WTC11 (cell line): Measurements from ENCODE around the gene RAPGEF5. TPM values are rescaled to one million over a fixed set of nuclear protein-coding genes. Genes with fewer than 3 reads are reported as not detected.

Experiments used
- ATAC-seq: fragments of 200-7000 bp; cut with Tn5 transposase; 2 replicates; pipeline ENCODE4 v1.10.0; 2021; ENCODE audit warnings: mild to moderate bottlenecking, moderate library complexity
- CTCF ChIA-PET: fragments of 300-600 bp; sonication (Branson Sonifier 250); formaldehyde crosslinking; loops from one replicate; lab custom pipeline; 2021; ENCODE audit warnings: antibody characterized with exemption; lab: Charles Lee
- POLR2A ChIA-PET: fragments of 350-600 bp; sonication (Branson Sonifier 250); formaldehyde crosslinking; loops from one replicate; lab custom pipeline; 2021; ENCODE audit warnings: antibody characterized with exemption; lab: Charles Lee
- DNase-seq: peaks from one replicate; pipeline ENCODE4 v3.0.0; 2021; ENCODE audit warnings: low spot score
- H3K27ac Mint-ChIP-seq: 2 replicates; pipeline ENCODE4 v1.8.0; 2021; ENCODE audit warnings: mixed read lengths
- H3K27me3 Mint-ChIP-seq: 2 replicates; pipeline ENCODE4 v1.8.0; 2021; ENCODE audit warnings: low read depth, mild to moderate bottlenecking, moderate library complexity, mixed read lengths
- H3K36me3 Mint-ChIP-seq: 2 replicates; pipeline ENCODE4 v1.8.0; 2021; ENCODE audit warnings: mixed read lengths
- H3K4me1 Mint-ChIP-seq: 2 replicates; pipeline ENCODE4 v1.8.0; 2022; ENCODE audit warnings: mixed read lengths
- H3K4me3 Mint-ChIP-seq: 2 replicates; pipeline ENCODE4 v1.8.0; 2021; ENCODE audit warnings: mild to moderate bottlenecking, moderate library complexity, mixed read lengths
- H3K9me3 Mint-ChIP-seq: 2 replicates; pipeline ENCODE4 v1.8.0; 2021; ENCODE audit warnings: mixed read lengths
- ATF1 ChIP-seq: sonication (generic); formaldehyde crosslinking; IDR thresholded peaks from 2 replicates; pipeline ENCODE4 v1.8.1; 2023; ENCODE audit warnings: mild to moderate bottlenecking, moderate library complexity, missing genetic modification reagents
- CBFB ChIP-seq: sonication (generic); formaldehyde crosslinking; IDR thresholded peaks from 2 replicates; pipeline ENCODE4 v1.8.1; 2022; ENCODE audit warnings: mild to moderate bottlenecking, low read depth, missing genetic modification reagents
- E2F1 ChIP-seq: sonication (generic); formaldehyde crosslinking; IDR thresholded peaks from 2 replicates; pipeline ENCODE4 v1.8.0; 2022; ENCODE audit warnings: mild to moderate bottlenecking, missing genetic modification reagents
- E2F5 ChIP-seq: sonication (generic); formaldehyde crosslinking; IDR thresholded peaks from 2 replicates; pipeline ENCODE4 v1.8.1; 2022; ENCODE audit warnings: mild to moderate bottlenecking, moderate library complexity, missing genetic modification reagents
- EMX1 ChIP-seq: fragments of 250-450 bp; sonication (Bioruptor Pico); IDR thresholded peaks from 2 replicates; pipeline ENCODE4 v1.8.0; 2021; ENCODE audit warnings: mild to moderate bottlenecking
- FOXP1 ChIP-seq: sonication (generic); formaldehyde crosslinking; IDR thresholded peaks from 2 replicates; pipeline ENCODE4 v1.8.0; 2022; ENCODE audit warnings: missing genetic modification reagents, mild to moderate bottlenecking, moderate library complexity, borderline replicate concordance
- HMGA2 ChIP-seq: fragments of 250-450 bp; sonication (Bioruptor Pico); IDR thresholded peaks from 2 replicates; pipeline ENCODE4 v1.4.0; 2021; ENCODE audit warnings: mild to moderate bottlenecking, moderate library complexity
- HMGXB4 ChIP-seq: sonication (generic); formaldehyde crosslinking; IDR thresholded peaks from 2 replicates; pipeline ENCODE4 v1.8.1; 2023; ENCODE audit warnings: mild to moderate bottlenecking, moderate library complexity, missing genetic modification reagents
- MYBL2 ChIP-seq: sonication (generic); formaldehyde crosslinking; IDR thresholded peaks from 2 replicates; pipeline ENCODE4 v1.8.1; 2023; ENCODE audit warnings: mild to moderate bottlenecking, moderate library complexity, missing genetic modification reagents
- RELA ChIP-seq: sonication (generic); formaldehyde crosslinking; IDR thresholded peaks from 2 replicates; pipeline ENCODE4 v1.8.1; 2022; ENCODE audit warnings: missing genetic modification reagents, mild to moderate bottlenecking, borderline replicate concordance
- ZBTB43 ChIP-seq: sonication (generic); formaldehyde crosslinking; IDR thresholded peaks from 2 replicates; pipeline ENCODE4 v1.8.1; 2023; ENCODE audit warnings: mild to moderate bottlenecking, missing genetic modification reagents
- ZNF396 ChIP-seq: fragments of 250-450 bp; sonication (Bioruptor Pico); IDR thresholded peaks from 2 replicates; pipeline ENCODE4 v1.8.0; 2021; ENCODE audit warnings: mild to moderate bottlenecking, moderate library complexity, borderline replicate concordance
- ZNF423 ChIP-seq: fragments of 250-450 bp; sonication (Bioruptor Pico); IDR thresholded peaks from 2 replicates; pipeline ENCODE4 v2.1.2; 2022; ENCODE audit warnings: mild to moderate bottlenecking, moderate library complexity
- ZNF512 ChIP-seq: sonication (generic); formaldehyde crosslinking; IDR thresholded peaks from 2 replicates; pipeline ENCODE4 v1.8.1; 2022; ENCODE audit warnings: missing genetic modification reagents, borderline replicate concordance
- ZNF532 ChIP-seq: fragments of 250-450 bp; sonication (Bioruptor Pico); IDR thresholded peaks from 2 replicates; pipeline ENCODE4 v1.9.0; 2021; ENCODE audit warnings: mild to moderate bottlenecking, borderline replicate concordance
- total RNA-seq: library from RNA; stranded (reverse); gene quantifications from 3 replicates; pipeline ENCODE4 v1.2.3, GENCODE V29; 2021

RAPGEF5 gene
- total RNA-seq, 1 experiment from 2014 or later: 12.3 TPM

GRCh38 chr7:22230238-22230637 is 126.7 kb downstream of the RAPGEF5 start (continued):
- no peak for TF ChIP-seq ZBTB43 (CRISPR knock-in tag)
- TF ChIP-seq, all 79 proteins: peak for 0

GRCh38 chr7:22229148-22229547 is 127.8 kb downstream of the RAPGEF5 start:
- ChIA-PET POLR2A (no interaction called here), CTCF (no interaction called here)
- H3K4me1 Mint-ChIP-seq: peaks cover under 1% of the 10 kb centered on the region
- no peaks in the 10 kb centered on the region for H3K36me3 Mint-ChIP-seq
- DNase-seq (no peak), ATAC-seq (no peak)
- no peaks in the 10 kb centered on the region for H3K9me3 Mint-ChIP-seq
- H3K27me3 Mint-ChIP-seq: no peaks in the 10 kb centered on the region
- H3K4me3 Mint-ChIP-seq: no peak overlapping the region
- H3K27ac Mint-ChIP-seq: no peak overlapping the region
- TF ChIP-seq HMGA2 (no peak), RELA (CRISPR knock-in tag) (no peak), ZNF532 (CRISPR knock-in tag) (no peak), ZNF512 (no peak)
- TF ChIP-seq, all 79 proteins: peak for 0

- 0 out of 2 replicates have a peak, but pooled peaks cover 4% of the 10 kb centered on the region for H3K4me1 Mint-ChIP-seq
- POLR2A ChIA-PET: no interaction called here
- H3K27me3 Mint-ChIP-seq: no peaks in the 10 kb centered on the region
- CTCF ChIA-PET: no interaction called here
- no peak for TF ChIP-seq ATF1
- TF ChIP-seq FOXP1: no peak
- no peak for TF ChIP-seq ZNF423 (CRISPR knock-in tag)
- no peak for TF ChIP-seq HMGXB4 (CRISPR knock-in tag)
- TF ChIP-seq MYBL2 (CRISPR knock-in tag): no peak
- TF ChIP-seq E2F5 (CRISPR knock-in tag): no peak
- no peak for TF ChIP-seq CBFB (CRISPR knock-in tag)
- TF ChIP-seq ZNF396 (CRISPR knock-in tag): no peak
- TF ChIP-seq E2F1 (CRISPR knock-in tag): no peak
- TF ChIP-seq RELA (CRISPR knock-in tag): no peak
- no peak for TF ChIP-seq EMX1 (CRISPR knock-in tag)
- ATAC-seq (no peak), DNase-seq (no peak)
- no peak overlapping the region for H3K27ac Mint-ChIP-seq
- H3K4me3 Mint-ChIP-seq: no peak overlapping the region
- peaks cover 15% of the 10 kb centered on the region for H3K9me3 Mint-ChIP-seq
- peaks cover 16% of the 10 kb centered on the region for H3K36me3 Mint-ChIP-seq
These were observed 133.1 kb downstream of the RAPGEF5 start for GRCh38 chr7:22223807-22224206.
